SJCRH30 (cell line): ENCODE measurements around the gene PMM2. TPM values are rescaled to one million over a fixed set of nuclear protein-coding genes. Genes with fewer than 3 reads are reported as not detected.

Experiments
- total RNA-seq: library from RNA; depleted of rRNA; stranded (reverse); fragments of >200 nt; shearing (Covaris generic); gene quantifications from 2 replicates; pipeline ENCODE4 v1.2.3, GENCODE V29; 2014; rRNA removed

PMM2 gene
- total RNA-seq, 1 experiment from 2014 or later: 40.3 TPM

Other genes with a start within 250 kb of the PMM2 start
- not detected in 2 replicates for gene TMEM114, start 207.3 kb upstream of the PMM2 start, total RNA-seq
- 11.3 and 15.2 TPM in 2 replicates for gene METTL22, start 176.1 kb upstream of the PMM2 start, total RNA-seq
- 79.1 and 80.0 TPM in 2 replicates for gene ABAT, start 123.2 kb upstream of the PMM2 start, total RNA-seq
- 4.1 and 5.1 TPM in 2 replicates for gene TMEM186, start 200 bp upstream of the PMM2 start, total RNA-seq
- gene CARHSP1, start 71.2 kb downstream of the PMM2 start, total RNA-seq: 196 and 233 TPM in 2 replicates
- gene LITAFD, start 84.5 kb downstream of the PMM2 start, total RNA-seq: not detected in 2 replicates
- 83.7 and 91.7 TPM in 2 replicates for gene USP7, start 166.1 kb downstream of the PMM2 start, total RNA-seq